H1 (cell line): Measurements from ENCODE around the gene TMEM107. TPM values are rescaled to one million over a fixed set of nuclear protein-coding genes. Genes with fewer than 3 reads are reported as not detected.

Experiments used
- GTF2F1 ChIP-seq: IDR thresholded peaks from 2 replicates; pipeline ENCODE4 v1.6.1; 2012; ENCODE audit warnings: low read depth, low read length, improper control_type of control experiment, borderline replicate concordance
- SAP30 ChIP-seq: fragments of 300-600 bp; sonication (generic); IDR thresholded peaks from 2 replicates; pipeline ENCODE4 v1.7.1; 2012; ENCODE audit warnings: low read length, moderate library complexity, mild to moderate bottlenecking, inconsistent platforms; ENCODE audit not compliant: insufficient read depth, insufficient replicate concordance
- SUZ12 ChIP-seq: fragments of 200-600 bp; sonication (generic); IDR thresholded peaks from 2 replicates; pipeline ENCODE4 v1.6.1; 2012; ENCODE audit warnings: mild to moderate bottlenecking, inconsistent platforms, low read length, moderate library complexity, mixed read lengths
- polyA plus RNA-seq, 7 experiments: library from polyadenylated mRNA; depleted of rRNA in 3 of 7; stranded (reverse) in 5 of 7; unstranded in 2 of 7; fragments of >200 nt in 5 of 7; fragments of 200-250 nt in 2 of 7; gene quantifications; 1 replicate in 5 of 7; 2 replicates in 1 of 7; 4 replicates in 1 of 7; pipeline versions ENCODE4 v1.2.1 to v1.2.3, GENCODE V29; 2011 to 2013; ENCODE audit warnings: missing spikeins in 2 of 7, mixed read lengths in 2 of 7
- total RNA-seq: library from RNA; stranded (reverse); fragmentation: NEBNext Ultra II Directional; extraction: Animal tissue kit (Norgen Biotek cat#: 25700); gene quantifications from 2 replicates; pipeline ENCODE4 v1.2.1, GENCODE V29; 2021
- TF ChIP-seq, protein P1 (sequence below): IDR thresholded peaks from 2 replicates; pipeline ENCODE4 v1.6.1; 2012; ENCODE audit warnings: inconsistent platforms

The TMEM107 gene
- total and polyA plus RNA-seq, 2 of the 8 experiments (the other 6 are each of a cell fraction or from before 2014, with no cell fraction given), result 17.3 to 21.5 TPM

GRCh38 chr17:8212312-8213180 lies 36.4 kb upstream of the TMEM107 start (continued):
- no peak for TF ChIP-seq SUZ12
- TF ChIP-seq, protein P1, sequence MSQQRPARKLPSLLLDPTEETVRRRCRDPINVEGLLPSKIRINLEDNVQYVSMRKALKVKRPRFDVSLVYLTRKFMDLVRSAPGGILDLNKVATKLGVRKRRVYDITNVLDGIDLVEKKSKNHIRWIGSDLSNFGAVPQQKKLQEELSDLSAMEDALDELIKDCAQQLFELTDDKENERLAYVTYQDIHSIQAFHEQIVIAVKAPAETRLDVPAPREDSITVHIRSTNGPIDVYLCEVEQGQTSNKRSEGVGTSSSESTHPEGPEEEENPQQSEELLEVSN, result no peak
- no peak for TF ChIP-seq SAP30
- no peak for TF ChIP-seq GTF2F1
